Fibroblast of peridontal ligament (primary cell): ENCODE results near the gene BRSK1.

ENCODE experiments used
- DNase-seq: peaks from one replicate; pipeline ENCODE4 v3.0.0-alpha.2; 2010; ENCODE audit errors: extremely low read depth

The BRSK1 gene

GRCh38 chr19:55352549-55353145 is 68.8 kb downstream of the BRSK1 start:
- no peak for DNase-seq

GRCh38 chr19:55353356-55353802 is 69.6 kb downstream of the BRSK1 start:
- no peak for DNase-seq

GRCh38 chr19:55353803-55354697 is 70.3 kb downstream of the BRSK1 start:
- DNase-seq, result peak; percentile 18

GRCh38 chr19:55354698-55355212 is 71.0 kb downstream of the BRSK1 start, which contains the start of gene COX6B2:
TSS of gene COX6B2 (minus strand) at chr19:55354719. CDS start at chr19:55354521, 198 bp downstream.
- no peak for DNase-seq

- DNase-seq, result no peak
Observed at GRCh38 chr19:55355213-55355821, 71.5 kb downstream of the BRSK1 start.

GRCh38 chr19:55358493-55358892 is 74.7 kb downstream of the BRSK1 start:
- no peak for DNase-seq

GRCh38 chr19:55358943-55359908 is 75.4 kb downstream of the BRSK1 start:
- DNase-seq, result no peak

GRCh38 chr19:55360902-55361301 is 77.1 kb downstream of the BRSK1 start:
- DNase-seq, result no peak
